GM18519 (cell line): ENCODE data around the gene CCDC116.
"Not testable (repeated sequence)": the region's sequence is repeated elsewhere in the genome, so short reads cannot be mapped to it uniquely, and the experiment has no call there.

Experiments used
- ATAC-seq: cut with Tn5 transposase; IDR thresholded peaks from one replicate; pipeline ENCODE4 v1.9.1; 2021; ENCODE audit warnings: mild to moderate bottlenecking, moderate library complexity; ENCODE audit not compliant: unreplicated experiment, low FRiP score

The CCDC116 gene

DNA sequence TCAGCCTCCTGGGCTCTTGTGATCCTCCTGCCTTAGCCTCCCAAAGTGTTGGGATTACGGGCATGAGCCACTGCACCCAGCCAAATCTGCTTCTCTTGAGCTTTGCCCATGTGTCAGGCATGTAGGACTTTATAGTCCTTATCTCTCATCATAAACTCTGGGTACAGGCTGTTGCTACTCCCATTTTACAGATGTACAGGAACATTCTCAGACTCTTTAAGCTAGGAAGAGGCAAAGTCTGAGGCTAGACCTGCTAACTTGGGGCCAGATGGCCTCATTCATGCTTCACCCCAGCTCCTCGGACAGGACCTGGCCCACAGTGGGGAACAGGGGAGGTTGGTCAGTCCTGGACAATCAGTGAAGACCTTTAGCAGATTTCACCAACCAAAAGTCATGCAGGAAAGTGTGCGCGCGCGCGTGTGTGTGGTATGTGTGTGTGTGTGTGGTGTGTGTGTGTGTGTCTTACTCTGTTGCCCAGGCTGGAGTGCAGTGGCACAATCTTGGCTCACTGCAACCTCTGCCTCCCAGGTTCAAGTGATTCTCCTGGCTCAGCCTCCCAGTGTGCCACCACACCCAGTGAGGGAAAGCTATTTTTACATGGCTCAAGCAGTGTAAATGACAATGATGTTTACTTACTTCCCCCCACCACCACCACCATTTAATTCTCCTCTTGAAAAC is 26.5 kb upstream of the CCDC116 start:
- ATAC-seq: no peak

DNA sequence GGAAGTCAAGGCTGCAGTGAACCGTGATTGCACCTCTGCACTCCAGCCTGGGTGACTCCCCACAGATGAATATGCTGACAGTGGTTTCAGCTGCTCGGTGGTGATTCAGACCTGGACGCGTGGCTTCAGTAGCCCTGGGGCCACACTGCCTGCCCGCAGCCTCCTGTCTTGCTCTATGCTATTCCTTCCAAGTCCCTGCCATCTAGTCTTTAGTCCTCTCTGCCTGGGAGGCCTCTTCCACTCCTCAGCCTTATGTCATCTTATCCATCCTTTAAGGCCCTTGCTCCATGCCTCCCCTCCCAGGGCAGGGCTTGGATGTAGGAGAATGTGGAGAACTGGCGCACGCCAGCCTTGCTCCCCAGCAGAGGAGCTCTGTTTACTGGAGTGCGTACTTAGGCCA is 25.8 kb upstream of the CCDC116 start:
- ATAC-seq: no peak

DNA sequence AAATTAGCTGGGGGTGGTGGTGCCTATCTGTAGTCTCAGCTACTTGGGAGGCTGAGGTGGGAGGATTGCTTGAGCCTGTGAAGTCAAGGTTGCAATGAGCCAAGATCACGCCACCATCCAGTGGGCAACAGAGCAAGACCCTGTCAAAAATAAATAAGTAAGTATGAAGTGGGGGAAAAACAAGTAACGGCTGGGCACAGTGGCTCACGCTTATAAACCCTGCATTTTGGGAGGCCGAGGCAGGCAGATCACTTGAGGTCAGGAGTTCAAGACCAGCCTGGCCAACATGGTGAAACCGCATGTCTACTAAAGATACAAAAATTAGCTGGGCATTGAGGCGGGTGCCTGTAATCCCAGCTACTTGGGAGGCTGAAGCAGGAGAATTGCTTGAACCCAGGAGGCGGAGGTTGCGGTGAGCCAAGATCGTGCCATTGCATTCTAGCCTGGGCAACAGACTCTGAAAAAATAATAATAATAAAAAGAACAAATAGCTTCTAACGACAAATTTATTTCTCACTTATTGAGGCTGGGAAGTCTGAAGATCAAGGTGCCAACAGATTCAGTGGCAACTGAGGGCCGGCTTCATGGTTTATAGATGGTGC is 22.9 kb upstream of the CCDC116 start:
- not testable (repeated sequence) for ATAC-seq

DNA sequence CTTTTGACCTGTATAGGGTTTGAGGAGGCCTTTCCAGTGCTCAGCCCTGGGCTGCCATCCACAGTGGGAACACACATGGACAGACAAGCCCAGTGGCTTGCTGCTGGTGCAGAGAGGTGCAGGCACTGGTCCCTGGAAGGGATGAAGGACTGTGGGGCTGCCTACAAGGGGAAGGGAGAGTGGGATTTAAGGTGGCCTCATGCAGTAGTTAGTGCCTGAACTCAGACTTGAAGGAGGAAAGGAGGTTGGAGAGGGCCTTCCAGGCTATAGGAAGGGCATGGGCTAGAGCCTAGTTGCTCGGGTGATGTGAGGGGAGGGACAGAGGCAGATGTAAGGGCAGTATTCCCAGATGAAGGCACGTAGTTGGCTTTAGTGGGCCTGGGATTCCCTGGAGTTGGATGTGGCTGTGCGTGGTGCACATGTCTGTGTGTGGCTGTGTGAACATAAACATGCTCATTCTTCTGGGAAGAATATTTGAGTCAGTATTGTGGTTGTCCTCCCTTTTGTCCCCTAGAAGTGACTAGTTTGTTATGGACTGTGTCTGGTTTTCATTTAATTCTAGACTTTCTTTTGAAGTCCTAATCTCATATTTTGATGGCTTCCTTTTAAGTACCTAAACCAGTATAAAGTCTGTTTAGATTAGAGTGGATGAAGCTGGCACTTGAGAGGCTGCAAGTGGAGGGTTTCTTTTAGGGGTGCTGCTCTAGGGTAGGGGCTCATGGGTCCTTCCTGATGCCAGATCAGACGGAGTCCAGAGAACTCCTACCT is 21.2 kb upstream of the CCDC116 start:
- no peak for ATAC-seq

DNA sequence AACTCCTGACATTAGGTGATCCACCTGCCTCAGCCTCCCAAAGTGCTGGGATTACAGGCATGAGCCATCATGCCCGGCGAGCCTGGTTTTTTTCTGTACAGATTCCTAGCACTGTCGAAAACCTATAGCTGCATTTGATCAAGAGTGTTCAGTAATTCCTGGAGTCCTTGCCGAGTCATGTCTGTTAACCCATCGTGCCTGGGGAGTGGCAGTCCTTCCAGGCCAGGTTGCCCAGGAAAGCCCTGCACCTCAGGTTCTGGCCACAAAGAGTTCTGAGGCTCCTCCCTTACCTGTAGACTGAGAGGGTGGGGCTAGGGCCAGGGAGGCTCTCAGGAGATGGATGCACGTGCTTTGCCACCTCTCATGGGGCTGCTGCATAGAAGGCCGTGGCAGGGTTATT is 19.7 kb upstream of the CCDC116 start:
- no peak for ATAC-seq

DNA sequence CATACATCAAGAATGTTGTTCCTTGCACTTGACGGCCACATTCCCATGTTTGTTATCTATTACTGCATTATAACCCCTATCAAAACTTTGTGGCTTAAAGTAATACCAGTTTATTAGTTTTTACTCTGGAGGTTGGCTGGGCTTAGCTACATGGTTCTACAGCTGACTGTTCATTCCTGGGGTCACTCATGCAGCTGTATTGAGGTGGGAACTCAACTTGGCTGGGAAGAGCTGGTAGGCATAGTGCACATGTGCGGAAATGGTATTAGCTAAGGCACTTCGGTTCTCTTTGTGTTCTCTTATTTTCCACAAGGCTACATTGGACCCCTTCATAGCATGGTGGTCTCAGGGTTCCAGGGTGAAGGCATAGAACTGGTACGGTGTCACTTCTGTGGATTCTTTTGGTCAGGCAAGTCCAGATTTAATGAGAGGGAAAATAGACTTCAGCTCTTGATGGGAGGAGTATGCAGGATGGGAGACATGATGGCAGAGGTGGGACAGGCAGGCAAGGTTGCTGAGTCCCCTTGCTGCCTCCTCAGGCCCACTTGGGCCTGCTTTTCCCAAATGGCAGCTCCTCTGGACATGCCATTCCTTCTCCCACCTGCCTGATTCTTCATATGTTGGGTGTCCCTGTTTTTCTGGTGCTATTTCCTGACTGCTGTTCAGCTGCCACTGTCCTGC is 18.9 kb upstream of the CCDC116 start:
- ATAC-seq: no peak

DNA sequence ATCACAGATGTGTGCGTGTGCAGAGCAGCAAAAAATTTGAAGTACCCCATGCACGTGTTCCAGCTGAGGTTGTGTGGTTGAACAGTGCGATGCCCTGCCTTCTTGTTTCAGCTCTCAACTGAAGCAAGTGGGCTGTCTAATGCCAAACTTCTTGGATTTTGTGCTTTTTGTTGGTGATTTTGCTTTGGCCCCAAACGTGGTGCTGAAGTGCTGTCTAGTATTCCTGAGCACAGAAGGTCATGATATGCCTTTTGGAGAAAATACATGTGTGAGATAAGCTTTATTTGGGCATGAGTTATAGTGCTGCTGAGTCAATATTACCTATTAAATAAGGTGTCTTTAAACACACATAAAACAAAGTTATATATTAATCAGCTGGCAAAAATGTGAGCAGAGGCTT is 16.8 kb upstream of the CCDC116 start:
- ATAC-seq: no peak

DNA sequence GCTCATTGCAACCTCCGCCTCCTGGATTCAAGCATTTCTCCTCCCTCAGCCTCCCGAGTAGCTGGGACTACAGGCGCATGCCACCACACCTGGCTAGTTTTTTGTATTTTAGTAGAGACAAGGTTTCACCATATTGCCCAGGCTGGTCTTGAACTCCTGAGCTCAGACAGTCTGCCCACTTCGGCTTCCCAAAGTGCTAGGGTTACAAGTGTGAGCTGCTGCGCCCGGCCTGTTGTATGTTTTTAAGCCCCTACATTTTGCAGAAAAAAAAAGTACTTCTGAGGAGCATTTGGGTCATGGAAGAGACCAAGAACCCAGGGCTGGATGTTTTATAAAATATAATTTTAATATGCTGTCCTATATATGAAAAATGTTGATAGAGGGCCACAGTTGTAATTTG is 15.2 kb upstream of the CCDC116 start:
- not testable (repeated sequence) for ATAC-seq

DNA sequence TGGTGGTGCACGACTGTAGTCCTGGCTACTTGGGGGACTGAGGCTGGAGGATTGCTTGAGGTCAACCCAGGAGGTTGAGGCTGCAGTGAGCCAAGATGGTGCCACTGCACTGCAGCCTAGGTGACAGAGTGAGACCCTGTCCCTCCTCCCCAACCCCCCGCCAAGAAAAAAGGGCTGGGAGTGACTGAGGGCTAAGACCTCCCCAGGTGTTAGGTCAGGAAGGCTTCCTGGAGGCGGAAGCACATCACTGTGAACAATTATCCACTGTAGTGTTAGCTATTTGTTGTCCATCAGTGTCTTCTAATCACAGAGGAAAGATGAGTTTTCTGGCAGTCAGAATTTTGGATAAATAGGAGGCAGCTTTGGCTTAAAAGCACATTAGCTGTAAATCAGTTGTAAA is 11.5 kb upstream of the CCDC116 start:
- ATAC-seq: no peak

DNA sequence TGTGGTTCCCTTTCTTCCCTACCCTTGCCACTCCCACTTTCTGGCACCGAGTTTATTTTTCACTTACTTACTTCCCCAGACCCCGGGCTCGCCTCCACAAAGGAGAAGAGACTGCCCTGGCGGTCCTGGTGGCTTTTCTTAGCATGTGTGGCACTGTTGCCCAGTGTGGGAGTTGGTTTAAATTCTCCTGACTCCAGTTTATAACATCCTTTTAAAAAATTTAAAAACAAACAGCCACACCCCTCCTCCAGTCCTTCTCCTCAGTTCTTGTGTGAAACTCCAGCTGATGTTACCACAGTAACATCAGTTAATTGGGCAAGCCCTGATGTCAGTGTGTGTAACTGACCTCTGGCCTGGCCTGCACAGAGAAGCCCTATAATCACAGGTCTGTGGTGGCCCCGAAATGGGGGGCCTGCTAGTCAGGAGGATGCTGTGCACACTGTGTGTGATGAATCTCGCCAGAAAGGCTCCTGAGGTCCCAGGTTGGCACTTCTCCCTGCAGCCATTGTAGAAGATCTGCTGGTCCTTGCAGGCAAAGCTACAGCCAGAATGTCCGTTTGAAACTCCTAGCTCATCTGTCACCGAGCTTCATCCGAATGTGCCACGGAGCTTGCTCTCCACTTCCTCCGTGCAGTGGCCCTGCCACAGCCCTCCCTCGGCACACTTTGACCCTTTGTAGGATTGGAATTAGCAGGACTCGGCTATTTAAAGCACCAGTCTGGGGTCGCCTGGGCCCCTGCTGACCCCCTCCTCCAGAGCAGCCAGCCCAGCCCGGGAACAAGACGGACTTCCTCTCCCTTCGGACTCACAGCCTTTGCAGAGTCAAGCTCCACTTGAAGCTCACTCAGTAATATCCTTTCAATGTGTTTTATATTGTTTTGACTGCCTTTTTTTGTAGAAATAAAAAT is 10.3 kb upstream of the CCDC116 start:
- ATAC-seq: no peak

DNA sequence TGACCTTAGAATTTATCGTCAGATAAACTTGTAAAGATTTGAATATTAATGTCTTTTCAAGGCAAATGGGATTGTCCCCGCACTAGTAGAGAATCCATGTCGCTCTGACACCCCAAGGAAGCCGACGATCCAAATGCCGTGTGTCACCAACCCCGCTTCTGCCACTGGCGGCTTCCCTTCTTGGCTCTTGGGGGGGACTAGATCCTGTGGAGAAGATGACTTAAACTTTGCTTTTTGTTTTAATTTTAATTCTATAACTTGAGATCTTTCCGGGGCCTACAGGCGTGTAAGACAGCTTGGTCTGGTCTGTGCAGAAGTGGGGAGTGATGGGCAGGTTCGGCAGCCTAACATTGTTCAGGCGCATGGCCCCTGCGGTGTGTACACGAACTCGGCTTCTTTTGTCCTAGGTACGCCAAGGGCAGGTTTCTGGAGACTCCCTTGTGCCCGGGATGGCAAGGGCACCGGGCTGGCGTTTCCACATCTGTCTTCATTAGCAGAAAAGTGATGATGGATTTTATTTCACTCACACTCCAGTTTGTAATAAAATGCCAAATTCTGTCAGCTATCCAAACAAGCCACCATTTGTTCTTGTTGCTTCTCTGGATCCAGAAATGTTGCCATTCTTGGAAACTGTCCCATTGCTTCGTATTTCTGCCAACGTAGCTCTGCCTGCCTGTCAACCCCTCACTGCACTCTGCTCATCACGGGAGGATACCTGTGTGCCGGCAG is 9.5 kb upstream of the CCDC116 start:
- ATAC-seq: no peak

DNA sequence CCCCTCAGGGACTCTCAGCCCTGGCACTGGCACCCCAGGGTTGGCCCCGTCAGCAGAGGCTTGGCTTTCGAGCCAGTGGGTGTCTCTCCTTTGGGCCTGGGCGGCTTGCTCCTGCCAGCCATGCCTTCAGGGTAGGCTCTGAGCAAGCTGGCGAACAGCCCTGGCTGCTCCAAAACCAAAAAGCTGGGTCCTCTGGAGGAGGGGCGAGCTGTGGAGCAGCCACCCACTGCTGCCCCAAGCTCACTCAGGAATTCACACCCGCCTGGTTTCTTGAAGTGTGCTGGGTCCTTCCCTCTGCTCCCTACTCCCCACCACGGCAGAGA is 9.0 kb upstream of the CCDC116 start:
- no peak for ATAC-seq

DNA sequence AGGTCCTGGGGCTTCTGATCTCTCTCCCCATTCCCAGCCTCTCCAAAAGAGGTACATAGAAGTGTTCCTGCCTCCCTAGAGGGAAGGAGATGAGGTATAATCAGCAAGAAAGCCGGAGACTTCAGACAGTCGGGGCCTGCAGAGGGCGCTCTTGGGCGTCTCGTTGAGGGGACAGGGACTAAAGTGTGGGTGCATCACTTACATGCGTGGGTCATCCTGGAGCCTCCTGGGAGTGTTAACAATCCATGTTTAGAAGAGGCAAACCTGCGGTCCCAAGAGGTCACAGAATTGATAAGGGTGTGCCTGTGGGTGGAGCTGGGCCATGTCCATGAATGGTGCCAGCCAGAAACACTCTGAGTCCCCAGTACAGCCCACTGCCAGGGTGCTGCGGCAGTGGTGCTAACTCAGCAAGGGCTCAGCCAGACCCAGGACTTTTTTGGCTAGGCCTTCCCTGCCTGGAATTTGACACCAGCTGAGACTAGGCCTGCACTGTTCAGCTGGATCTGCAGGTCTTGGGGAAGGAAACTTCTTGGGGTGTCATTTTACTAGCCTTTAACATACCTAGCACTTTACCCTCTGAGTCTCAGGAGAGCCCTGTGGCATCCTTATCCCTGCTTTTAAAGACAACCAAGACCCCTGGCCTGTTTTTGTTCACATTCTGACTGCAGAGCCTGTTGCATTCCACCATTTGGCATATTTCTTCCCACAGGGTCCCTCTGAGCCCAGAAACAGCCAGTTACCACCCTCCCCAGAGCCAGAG is 8.3 kb upstream of the CCDC116 start:
- ATAC-seq: no peak

DNA sequence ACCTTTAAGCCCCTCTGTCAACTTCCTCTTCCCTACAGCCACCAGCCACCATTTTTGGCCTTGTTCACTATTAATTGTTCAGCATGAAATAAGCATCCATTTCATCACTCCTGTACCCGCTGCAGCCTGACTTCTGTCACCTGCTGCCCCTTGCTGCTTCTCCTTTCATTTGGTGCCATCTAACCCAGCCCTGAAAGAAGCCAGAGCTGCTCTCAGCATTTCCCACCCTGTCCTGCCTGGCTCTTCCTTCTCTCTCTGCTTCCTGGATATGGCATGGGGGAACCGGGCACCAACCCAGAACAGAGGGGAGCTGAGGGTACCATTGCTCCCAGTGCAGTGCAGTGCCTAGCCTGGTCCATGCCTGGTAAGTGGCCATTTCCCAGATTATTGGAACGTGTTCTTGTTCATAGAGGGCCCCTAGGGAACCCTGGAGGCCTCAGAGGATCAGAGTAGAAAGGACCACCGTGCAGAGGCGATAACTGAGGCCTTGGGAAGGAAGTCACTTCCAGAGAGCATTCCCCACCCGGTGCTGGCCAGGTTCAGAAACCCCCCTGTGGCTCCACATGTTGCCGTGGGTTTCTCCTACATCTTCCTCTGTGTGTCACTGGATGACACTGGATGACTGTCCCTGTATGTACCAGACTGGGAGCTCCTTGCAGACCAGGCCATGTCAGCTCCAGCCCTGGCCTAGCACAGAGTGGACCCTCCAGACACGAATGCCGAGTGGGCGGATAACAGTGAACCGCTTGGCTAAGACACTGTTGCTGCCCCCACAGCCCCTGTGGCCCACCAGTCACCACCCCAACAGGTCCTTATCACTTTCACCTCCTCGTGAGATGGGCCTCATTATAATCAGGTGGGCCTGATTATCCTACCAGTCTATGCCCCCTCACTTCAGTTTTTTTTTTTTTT is 7.4 kb upstream of the CCDC116 start:
- no peak for ATAC-seq

DNA sequence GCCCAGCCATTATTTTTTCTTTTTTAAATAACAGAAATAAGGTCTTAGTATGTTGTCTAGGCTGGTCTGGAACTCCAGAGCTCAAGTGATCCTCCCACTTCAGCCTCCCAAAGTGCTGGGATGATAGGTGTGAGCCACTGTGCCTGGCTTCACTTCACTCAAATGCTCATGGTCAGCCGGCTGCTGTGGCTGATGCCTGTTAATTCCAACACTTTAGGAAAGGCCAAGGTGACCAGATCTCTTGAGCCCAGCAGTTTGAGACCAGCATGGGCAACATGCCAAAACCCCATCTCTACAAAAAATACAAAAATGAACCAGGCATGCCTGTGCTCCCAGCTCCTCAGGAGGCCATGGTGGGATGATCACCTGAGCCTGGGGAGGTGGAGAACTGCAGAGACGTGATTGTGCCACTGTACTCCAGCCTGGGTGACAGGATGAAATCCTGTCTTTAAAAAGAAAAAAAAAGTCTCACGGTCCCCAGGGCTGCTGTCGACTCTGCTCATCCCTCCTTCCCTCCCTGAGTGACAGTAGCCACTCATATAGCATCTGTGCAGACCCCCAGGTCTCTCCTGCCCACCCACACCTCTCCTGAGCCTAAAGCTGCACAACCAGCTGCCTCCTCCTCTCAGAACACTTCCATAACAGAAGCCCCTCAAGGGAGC is 6.4 kb upstream of the CCDC116 start:
- ATAC-seq: no peak

DNA sequence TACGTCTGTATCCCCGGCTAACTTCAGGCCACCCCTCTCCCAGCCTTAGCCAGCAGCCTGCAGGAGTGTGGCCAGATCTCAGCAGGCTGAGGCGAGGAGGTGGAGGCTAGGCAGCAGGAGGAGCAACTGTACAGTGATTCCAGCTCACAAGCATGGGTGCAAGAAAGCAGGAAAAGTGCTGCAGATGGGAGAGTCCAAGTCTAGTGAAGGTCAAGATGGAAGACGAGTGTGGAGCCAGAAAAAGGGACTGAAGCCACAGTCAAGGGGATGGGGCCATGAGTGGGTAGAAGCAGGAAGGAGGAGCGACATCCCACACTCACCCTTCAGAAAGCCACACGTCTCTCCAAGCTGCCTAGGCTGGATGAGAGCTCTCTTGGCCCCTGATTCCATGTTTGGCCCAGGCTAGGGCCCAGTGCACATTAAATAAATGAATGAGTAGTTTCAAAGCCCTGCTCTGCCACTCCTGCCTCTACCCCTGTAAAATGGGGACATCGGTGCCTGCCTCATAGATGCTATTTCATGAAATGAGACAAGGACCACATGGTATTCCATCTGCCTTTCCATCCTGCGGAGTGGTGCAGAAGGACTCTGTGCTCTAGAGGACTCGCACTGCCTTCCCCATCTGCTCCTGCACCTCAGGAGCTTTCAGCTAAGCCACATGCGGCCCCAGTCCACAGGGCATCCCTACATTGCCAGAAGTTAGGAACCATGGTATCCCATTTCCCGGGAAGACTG is 5.7 kb upstream of the CCDC116 start:
- no peak for ATAC-seq
